ENCODE measurements around the gene ITPR1. TPM values are rescaled to one million over a fixed set of nuclear protein-coding genes. Genes with fewer than 3 reads are reported as not detected.

The ITPR1 gene
- total and polyA plus RNA-seq, 10 of the 15 experiments (the other 5 are each of a cell fraction or from before 2014, with no cell fraction given) = 12.2 to 239 (median 28.4) TPM

- TF ChIP-seq ZBTB40 (IDR thresholded peaks at IDR 0.05; ENCODE audit: borderline replicate concordance) = no peak
- TF ChIP-seq BCL3 (IDR thresholded peaks at IDR 0.05; ENCODE audit: borderline replicate concordance, insufficient read depth, low read depth, low read length, poor library complexity, severe bottlenecking) = no peak
- 0 out of 2 replicates have a peak, but pooled peaks have one; percentile 11 for TF ChIP-seq ZSCAN29 (IDR thresholded peaks at IDR 0.05)
- TF ChIP-seq PAX5 (IDR thresholded peaks at IDR 0.05; ENCODE audit: borderline replicate concordance, low read depth, low read length) = no peak
- no peak for TF ChIP-seq TCF7 (IDR thresholded peaks at IDR 0.05; ENCODE audit: borderline replicate concordance)
- TF ChIP-seq PKNOX1 (IDR thresholded peaks at IDR 0.05) = no peak
- no peak; the same call in 1 of the 2 replicates for TF ChIP-seq SMAD5 (IDR thresholded peaks at IDR 0.05; ENCODE audit: low read depth)
- TF ChIP-seq NRF1 (conservative IDR thresholded peaks at IDR 0.05; ENCODE audit: low read depth, low read length) = no peak
- peak; percentile 84; the same call in 1 of the 2 replicates for TF ChIP-seq ZBED1 (IDR thresholded peaks at IDR 0.05; ENCODE audit: borderline replicate concordance)
- TF ChIP-seq BHLHE40 (IDR thresholded peaks at IDR 0.05; ENCODE audit: borderline replicate concordance in 1 of 2, low read depth in 2 of 2, low read length in 1 of 2) = no peak
- no peak for TF ChIP-seq BCLAF1 (IDR thresholded peaks at IDR 0.05)
- no peak for TF ChIP-seq YY1 (IDR thresholded peaks at IDR 0.05; ENCODE audit: low read depth, low read length)
- TF ChIP-seq TBL1XR1 (IDR thresholded peaks at IDR 0.05; ENCODE audit: low read depth, low read length) = no peak; the same call in 1 of the 2 replicates
- no peak for TF ChIP-seq MEF2B (IDR thresholded peaks at IDR 0.05; ENCODE audit: partially characterized antibody, poor library complexity, severe bottlenecking)
- no peak for TF ChIP-seq ZBTB33 (IDR thresholded peaks at IDR 0.05)
- no peak for TF ChIP-seq CBFB (IDR thresholded peaks at IDR 0.05; ENCODE audit: low read depth)
- no peak for TF ChIP-seq FOXK2 (IDR thresholded peaks at IDR 0.05)
- 0 out of 2 replicates have a peak, but pooled peaks have one; percentile 8 for TF ChIP-seq CHD1 (IDR thresholded peaks at IDR 0.05; ENCODE audit: low read depth, low read length)
- no peak for TF ChIP-seq MYB (IDR thresholded peaks at IDR 0.05; ENCODE audit: borderline replicate concordance, low read depth, low read length)
- TF ChIP-seq STAT3 (IDR thresholded peaks at IDR 0.05; ENCODE audit: low read depth, low read length) = no peak
Observed at GRCh38 chr3:4751029-4751501, 257.9 kb downstream of the ITPR1 start (continued).

Data from GM12878 (cell line).